HepG2 (cell line): ENCODE data around the gene ANO9. TPM values are rescaled to one million over a fixed set of nuclear protein-coding genes. Genes with fewer than 3 reads are reported as not detected.

Experiments
- ETV6 ChIP-seq: sonication (generic); formaldehyde crosslinking; conservative IDR thresholded peaks from 2 replicates; pipeline ENCODE4 v1.4.0; 2020; ENCODE audit warnings: missing genetic modification reagents
- FOXK2 ChIP-seq: fragments of 450-650 bp; IDR thresholded peaks from 2 replicates; pipeline ENCODE4 v1.6.1; 2016
- FOXO1 ChIP-seq: sonication (generic); formaldehyde crosslinking; IDR thresholded peaks from 2 replicates; pipeline ENCODE4 v1.4.0; 2020; ENCODE audit warnings: missing genetic modification reagents
- HES4 ChIP-seq: sonication (generic); formaldehyde crosslinking; IDR thresholded peaks from 2 replicates; pipeline ENCODE4 v1.9.0; 2021; ENCODE audit warnings: mild to moderate bottlenecking, missing genetic modification reagents, borderline replicate concordance
- HNRNPLL ChIP-seq: fragments of 200-400 bp; formaldehyde crosslinking; IDR thresholded peaks from 2 replicates; pipeline ENCODE4 v1.6.1; 2017; ENCODE audit warnings: mild to moderate bottlenecking, low read depth, low read length; ENCODE audit not compliant: poor library complexity, severe bottlenecking
- HOXD1 ChIP-seq: sonication (generic); formaldehyde crosslinking; IDR thresholded peaks from 2 replicates; pipeline ENCODE4 v1.5.0; 2020; ENCODE audit warnings: missing genetic modification reagents
- NR0B2 ChIP-seq: sonication (generic); formaldehyde crosslinking; IDR thresholded peaks from 2 replicates; pipeline ENCODE4 v1.4.0; 2020; ENCODE audit warnings: mild to moderate bottlenecking, missing genetic modification reagents
- PHF5A ChIP-seq: IDR thresholded peaks from one replicate; pipeline ENCODE4 v1.6.1; 2018; ENCODE audit warnings: low read depth, missing genetic modification reagents; ENCODE audit not compliant: unreplicated experiment
- TARDBP ChIP-seq: sonication (generic); formaldehyde crosslinking; IDR thresholded peaks from 2 replicates; pipeline ENCODE4 v1.8.0; 2022; ENCODE audit warnings: mild to moderate bottlenecking, missing genetic modification reagents
- UBTF ChIP-seq: sonication (generic); formaldehyde crosslinking; IDR thresholded peaks from 2 replicates; pipeline ENCODE4 v1.4.0; 2020; ENCODE audit warnings: mild to moderate bottlenecking, missing genetic modification reagents
- ZBTB44 ChIP-seq: sonication (generic); formaldehyde crosslinking; IDR thresholded peaks from 2 replicates; pipeline ENCODE4 v1.4.0; 2020; ENCODE audit warnings: missing genetic modification reagents
- ZFP36 ChIP-seq: fragments of 150-350 bp; IDR thresholded peaks from 2 replicates; pipeline ENCODE4 v1.6.1; 2018; ENCODE audit warnings: borderline replicate concordance, low read length, low read depth; ENCODE audit not compliant: partially characterized antibody
- ZMYM3 ChIP-seq: sonication (generic); formaldehyde crosslinking; IDR thresholded peaks from 2 replicates; pipeline ENCODE4 v1.5.1; 2020; ENCODE audit warnings: mild to moderate bottlenecking, missing genetic modification reagents
- ZNF224 ChIP-seq: sonication (generic); formaldehyde crosslinking; IDR thresholded peaks from 2 replicates; pipeline ENCODE4 v1.5.0; 2020; ENCODE audit warnings: mild to moderate bottlenecking, missing genetic modification reagents
- ZNF335 ChIP-seq: sonication (generic); formaldehyde crosslinking; IDR thresholded peaks from 2 replicates; pipeline ENCODE4 v1.4.0; 2020; ENCODE audit warnings: missing genetic modification reagents
- ZNF543 ChIP-seq: sonication (generic); formaldehyde crosslinking; IDR thresholded peaks from 2 replicates; pipeline ENCODE4 v1.4.0; 2020; ENCODE audit warnings: mild to moderate bottlenecking, missing genetic modification reagents
- ZNF580 ChIP-seq: IDR thresholded peaks from 2 replicates; pipeline ENCODE4 v1.6.1; 2016; ENCODE audit warnings: low read depth, borderline replicate concordance
- ZNF615 ChIP-seq: sonication (generic); formaldehyde crosslinking; IDR thresholded peaks from 2 replicates; pipeline ENCODE4 v1.5.0; 2020; ENCODE audit warnings: mild to moderate bottlenecking, missing genetic modification reagents, borderline replicate concordance
- ZNF768 ChIP-seq: sonication (generic); formaldehyde crosslinking; IDR thresholded peaks from 2 replicates; pipeline ENCODE4 v1.4.0; 2020; ENCODE audit warnings: missing genetic modification reagents
- polyA plus RNA-seq, 8 experiments: library from polyadenylated mRNA; depleted of rRNA in 3 of 8; stranded (reverse) in 7 of 8; unstranded in 1 of 8; fragments of >200 nt; fragmentation: Illumina TruSeq in 4 of 8; extraction: Trizol in 4 of 8; gene quantifications; 2 replicates each; pipeline versions ENCODE4 v1.2.1 to v1.2.3, GENCODE V29; 2011 to 2016; ENCODE audit warnings: low read depth in 4 of 8, missing spikeins in 1 of 8, mixed read lengths in 1 of 8; ENCODE audit not compliant: insufficient read depth in 1 of 8
- total RNA-seq, 5 experiments: library from RNA; depleted of rRNA; stranded (reverse); fragments of >200 nt; fragmentation: Illumina TruSeq; extraction: Trizol; gene quantifications; 2 replicates each; pipeline ENCODE4 v1.2.3, GENCODE V29; 2016; ENCODE audit warnings: low read depth in 1 of 5
- TF ChIP-seq, protein P1 (sequence below): sonication (generic); formaldehyde crosslinking; IDR thresholded peaks from 2 replicates; pipeline ENCODE4 v1.4.0; 2020; ENCODE audit warnings: missing genetic modification reagents
- TF ChIP-seq, protein P2 (sequence below): sonication (generic); formaldehyde crosslinking; IDR thresholded peaks from 2 replicates; pipeline ENCODE4 v1.8.0; 2022; ENCODE audit warnings: mild to moderate bottlenecking, missing genetic modification reagents, borderline replicate concordance
- TF ChIP-seq, protein P3 (sequence below): sonication (generic); formaldehyde crosslinking; IDR thresholded peaks from 2 replicates; pipeline ENCODE4 v1.5.1; 2020; ENCODE audit warnings: missing genetic modification reagents, mild to moderate bottlenecking, borderline replicate concordance

ANO9 gene
- total and polyA plus RNA-seq, 2 of the 13 experiments (the other 11 are each of a cell fraction or from before 2014, with no cell fraction given), result 8.9 to 14.3 TPM

DNA sequence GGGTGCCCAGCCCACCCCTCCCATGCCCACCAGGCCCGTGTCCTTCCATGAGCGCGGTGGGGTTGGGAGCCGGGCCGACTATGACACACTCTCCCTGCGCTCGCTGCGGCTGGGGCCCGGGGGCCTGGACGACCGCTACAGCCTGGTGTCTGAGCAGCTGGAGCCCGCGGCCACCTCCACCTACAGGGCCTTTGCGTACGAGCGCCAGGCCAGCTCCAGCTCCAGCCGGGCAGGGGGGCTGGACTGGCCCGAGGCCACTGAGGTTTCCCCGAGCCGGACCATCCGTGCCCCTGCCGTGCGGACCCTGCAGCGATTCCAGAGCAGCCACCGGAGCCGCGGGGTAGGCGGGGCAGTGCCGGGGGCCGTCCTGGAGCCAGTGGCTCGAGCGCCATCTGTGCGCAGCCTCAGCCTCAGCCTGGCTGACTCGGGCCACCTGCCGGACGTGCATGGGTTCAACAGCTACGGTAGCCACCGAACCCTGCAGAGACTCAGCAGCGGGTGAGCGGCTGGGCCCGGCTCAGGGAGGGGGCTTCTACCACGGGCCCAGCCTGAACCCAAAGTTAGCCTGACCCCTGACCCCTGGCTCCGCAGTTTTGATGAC is 44.8 kb downstream of the ANO9 start (continued):
- TF ChIP-seq UBTF (CRISPR knock-in tag) (peak; percentile 97), TARDBP (CRISPR knock-in tag) (peak; percentile 68), ZMYM3 (CRISPR knock-in tag) (0 out of 2 replicates have a peak, but pooled peaks have one; percentile 11), PHF5A (no peak), FOXK2 (no peak), HOXD1 (peak; percentile 62; the same call in 1 of the 2 replicates), ZNF224 (CRISPR knock-in tag) (no peak), NR0B2 (CRISPR knock-in tag) (no peak), ETV6 (CRISPR knock-in tag) (no peak), ZNF335 (CRISPR knock-in tag) (no peak), ZBTB44 (no peak), FOXO1 (CRISPR knock-in tag) (no peak), ZFP36 (no peak), HNRNPLL (peak; percentile 82), ZNF580 (peak; percentile 41; the same call in 1 of the 2 replicates), ZNF543 (CRISPR knock-in tag) (peak; percentile 72; the same call in 1 of the 2 replicates), ZNF768 (CRISPR knock-in tag) (peak; percentile 2; the same call in 1 of the 2 replicates), HES4 (CRISPR knock-in tag) (no peak), ZNF615 (CRISPR knock-in tag) (no peak)
- TF ChIP-seq, protein P1, sequence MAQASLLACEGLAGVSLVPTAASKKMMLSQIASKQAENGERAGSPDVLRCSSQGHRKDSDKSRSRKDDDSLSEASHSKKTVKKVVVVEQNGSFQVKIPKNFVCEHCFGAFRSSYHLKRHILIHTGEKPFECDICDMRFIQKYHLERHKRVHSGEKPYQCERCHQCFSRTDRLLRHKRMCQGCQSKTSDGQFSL (CRISPR knock-in tag), result no peak
- TF ChIP-seq, protein P2, sequence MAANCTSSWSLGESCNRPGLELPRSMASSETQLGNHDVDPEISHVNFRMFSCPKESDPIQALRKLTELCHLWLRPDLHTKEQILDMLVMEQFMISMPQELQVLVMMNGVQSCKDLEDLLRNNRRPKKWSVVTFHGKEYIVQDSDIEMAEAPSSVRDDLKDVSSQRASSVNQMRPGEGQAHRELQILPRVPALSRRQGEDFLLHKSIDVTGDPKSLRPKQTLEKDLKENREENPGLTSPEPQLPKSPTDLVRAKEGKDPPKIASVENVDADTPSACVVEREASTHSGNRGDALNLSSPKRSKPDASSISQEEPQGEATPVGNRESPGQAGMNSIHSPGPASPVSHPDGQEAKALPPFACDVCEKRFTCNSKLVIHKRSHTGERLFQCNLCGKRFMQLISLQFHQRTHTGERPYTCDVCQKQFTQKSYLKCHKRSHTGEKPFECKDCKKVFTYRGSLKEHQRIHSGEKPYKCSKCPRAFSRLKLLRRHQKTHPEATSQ, result no peak
- TF ChIP-seq, protein P3, sequence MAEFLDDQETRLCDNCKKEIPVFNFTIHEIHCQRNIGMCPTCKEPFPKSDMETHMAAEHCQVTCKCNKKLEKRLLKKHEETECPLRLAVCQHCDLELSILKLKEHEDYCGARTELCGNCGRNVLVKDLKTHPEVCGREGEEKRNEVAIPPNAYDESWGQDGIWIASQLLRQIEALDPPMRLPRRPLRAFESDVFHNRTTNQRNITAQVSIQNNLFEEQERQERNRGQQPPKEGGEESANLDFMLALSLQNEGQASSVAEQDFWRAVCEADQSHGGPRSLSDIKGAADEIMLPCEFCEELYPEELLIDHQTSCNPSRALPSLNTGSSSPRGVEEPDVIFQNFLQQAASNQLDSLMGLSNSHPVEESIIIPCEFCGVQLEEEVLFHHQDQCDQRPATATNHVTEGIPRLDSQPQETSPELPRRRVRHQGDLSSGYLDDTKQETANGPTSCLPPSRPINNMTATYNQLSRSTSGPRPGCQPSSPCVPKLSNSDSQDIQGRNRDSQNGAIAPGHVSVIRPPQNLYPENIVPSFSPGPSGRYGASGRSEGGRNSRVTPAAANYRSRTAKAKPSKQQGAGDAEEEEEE (CRISPR knock-in tag), result no peak
